GM18505 (cell line): ENCODE measurements around the gene SHISA5.
"Not testable (repeated sequence)": the region's sequence is repeated elsewhere in the genome, so short reads cannot be mapped to it uniquely, and the experiment has no call there.

Source experiments
- ATAC-seq: cut with Tn5 transposase; IDR thresholded peaks from one replicate; pipeline ENCODE4 v1.9.1; 2021; ENCODE audit not compliant: unreplicated experiment
- POLR2A ChIP-seq: IDR thresholded peaks from 4 replicates; pipeline ENCODE4 v1.6.1; 2011; ENCODE audit warnings: borderline replicate concordance; ENCODE audit not compliant: insufficient read depth, insufficient read length; ENCODE audit errors: extremely low read depth

Gene SHISA5

GRCh38 chr3:48507256-48508061 is 3.5 kb upstream of the SHISA5 start:
- no peak for TF ChIP-seq POLR2A
- no peak for ATAC-seq

- no peak for TF ChIP-seq POLR2A
- no peak for ATAC-seq
Measured at GRCh38 chr3:48505968-48506504, 2.1 kb upstream of the SHISA5 start.

GRCh38 chr3:48505146-48505545 is 1.2 kb upstream of the SHISA5 start:
- no peak for ATAC-seq
- TF ChIP-seq POLR2A, result no peak

- ATAC-seq, result no peak
Measured at GRCh38 chr3:48503401-48504050, 448 bp downstream of the SHISA5 start.

GRCh38 chr3:48502728-48503168 is 1.2 kb downstream of the SHISA5 start:
- TF ChIP-seq POLR2A, result no peak
- ATAC-seq, result no peak

More at GRCh38 chr3:48503401-48504050, 448 bp downstream of the SHISA5 start:
- no peak for TF ChIP-seq POLR2A

- ATAC-seq, result no peak
- no peak for TF ChIP-seq POLR2A
Measured at GRCh38 chr3:48502121-48502520, 1.9 kb downstream of the SHISA5 start.

- no peak for ATAC-seq
- TF ChIP-seq POLR2A, result no peak
Measured at GRCh38 chr3:48501196-48501595, 2.8 kb downstream of the SHISA5 start.

- TF ChIP-seq POLR2A, result no peak
- ATAC-seq, result no peak
Measured at GRCh38 chr3:48500656-48501055, 3.3 kb downstream of the SHISA5 start.

- no peak for TF ChIP-seq POLR2A
- ATAC-seq, result no peak
Measured at GRCh38 chr3:48493203-48493501, 10.8 kb downstream of the SHISA5 start.

GRCh38 chr3:48492461-48493202 is 11.3 kb downstream of the SHISA5 start:
- TF ChIP-seq POLR2A, result no peak
- no peak for ATAC-seq

- ATAC-seq, result no peak
- TF ChIP-seq POLR2A, result no peak
Measured at GRCh38 chr3:48486952-48487351, 17.0 kb downstream of the SHISA5 start.

- not testable (repeated sequence) for ATAC-seq
Measured at GRCh38 chr3:48482822-48483221, 21.2 kb downstream of the SHISA5 start.

- not testable (repeated sequence) for ATAC-seq
Measured at GRCh38 chr3:48480891-48481290, 23.1 kb downstream of the SHISA5 start.

- no peak for ATAC-seq
- TF ChIP-seq POLR2A, result no peak
Measured at GRCh38 chr3:48478626-48479555, 25.1 kb downstream of the SHISA5 start.
